HG03520 (cell line): ENCODE results near the gene GOLIM4.
A peak's percentile ranks its signal among the peaks of the same experiment; 100 is the strongest.
"Not testable (repeated sequence)": the region's sequence is repeated elsewhere in the genome, so short reads cannot be mapped to it uniquely, and the experiment has no call there.

ENCODE experiments used
- ATAC-seq: cut with Tn5 transposase; IDR thresholded peaks from one replicate; pipeline ENCODE4 v1.9.1; 2021; ENCODE audit warnings: mild to moderate bottlenecking, moderate library complexity; ENCODE audit not compliant: unreplicated experiment

GOLIM4 gene, protein sequence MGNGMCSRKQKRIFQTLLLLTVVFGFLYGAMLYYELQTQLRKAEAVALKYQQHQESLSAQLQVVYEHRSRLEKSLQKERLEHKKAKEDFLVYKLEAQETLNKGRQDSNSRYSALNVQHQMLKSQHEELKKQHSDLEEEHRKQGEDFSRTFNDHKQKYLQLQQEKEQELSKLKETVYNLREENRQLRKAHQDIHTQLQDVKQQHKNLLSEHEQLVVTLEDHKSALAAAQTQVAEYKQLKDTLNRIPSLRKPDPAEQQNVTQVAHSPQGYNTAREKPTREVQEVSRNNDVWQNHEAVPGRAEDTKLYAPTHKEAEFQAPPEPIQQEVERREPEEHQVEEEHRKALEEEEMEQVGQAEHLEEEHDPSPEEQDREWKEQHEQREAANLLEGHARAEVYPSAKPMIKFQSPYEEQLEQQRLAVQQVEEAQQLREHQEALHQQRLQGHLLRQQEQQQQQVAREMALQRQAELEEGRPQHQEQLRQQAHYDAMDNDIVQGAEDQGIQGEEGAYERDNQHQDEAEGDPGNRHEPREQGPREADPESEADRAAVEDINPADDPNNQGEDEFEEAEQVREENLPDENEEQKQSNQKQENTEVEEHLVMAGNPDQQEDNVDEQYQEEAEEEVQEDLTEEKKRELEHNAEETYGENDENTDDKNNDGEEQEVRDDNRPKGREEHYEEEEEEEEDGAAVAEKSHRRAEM

DNA sequence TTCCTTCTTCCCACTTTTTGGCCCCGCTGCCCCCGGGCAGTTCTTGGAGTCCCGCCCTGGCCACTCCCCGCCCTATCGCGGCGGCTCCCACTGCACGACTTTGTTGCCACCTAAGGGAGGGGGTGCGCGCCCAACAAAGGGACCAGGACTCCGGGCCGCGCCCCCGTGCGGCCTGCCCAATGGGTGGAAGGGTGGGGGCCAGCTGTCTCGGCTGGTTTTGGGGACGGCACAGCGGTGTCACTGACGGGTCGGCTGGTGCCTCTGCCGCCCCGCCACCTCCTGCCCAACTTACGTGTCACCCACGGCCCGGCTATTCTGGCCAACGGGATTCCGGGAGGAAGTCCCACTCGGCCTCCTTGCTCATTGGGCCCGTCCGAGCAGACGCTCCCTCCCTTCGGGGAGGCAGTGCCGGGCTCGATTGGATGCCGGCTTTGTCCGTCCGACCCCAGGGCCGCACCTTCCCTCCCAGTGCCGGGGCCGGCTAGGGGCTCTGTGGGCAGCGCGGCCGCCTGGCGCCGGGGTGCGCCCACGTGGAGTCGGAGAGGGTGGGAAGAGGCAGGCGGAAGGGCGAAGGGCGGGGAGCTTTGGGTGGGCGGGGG lies at the start of gene GOLIM4:
Gene GOLIM4, minus strand, starts transcription at position 314 of the 599 bp plus-strand sequence. CDS start 639 bp downstream, outside the sequence.
- ATAC-seq = peak; percentile 80

DNA sequence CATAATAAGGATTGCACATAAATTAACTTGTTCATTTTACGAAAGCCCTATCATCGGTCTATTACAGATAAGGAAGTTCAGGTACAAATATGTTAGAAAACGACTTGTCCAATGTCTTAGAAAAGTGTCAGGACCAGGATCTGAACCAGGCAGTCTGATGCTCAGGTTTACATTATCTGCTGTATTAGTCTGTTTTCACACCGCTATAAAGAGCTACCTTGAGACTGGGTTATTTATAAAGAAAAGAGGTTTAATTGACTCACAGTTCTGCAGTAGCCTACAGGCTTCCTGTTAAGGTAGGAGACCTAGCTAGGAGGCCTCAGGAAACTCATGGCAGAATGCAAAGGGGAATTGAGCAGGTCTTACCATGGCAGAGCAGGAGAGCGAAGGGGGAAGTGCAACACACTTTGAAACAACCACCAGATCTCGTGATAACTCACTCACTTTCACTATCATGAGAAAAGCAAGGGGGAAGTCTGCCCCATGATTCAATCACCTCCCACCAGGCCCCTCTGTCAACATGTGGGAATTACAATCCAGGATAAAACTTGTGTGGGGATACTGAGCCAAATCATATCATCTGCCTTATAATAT lies 45.8 kb upstream of the GOLIM4 start:
- ATAC-seq = peak; percentile 61

DNA sequence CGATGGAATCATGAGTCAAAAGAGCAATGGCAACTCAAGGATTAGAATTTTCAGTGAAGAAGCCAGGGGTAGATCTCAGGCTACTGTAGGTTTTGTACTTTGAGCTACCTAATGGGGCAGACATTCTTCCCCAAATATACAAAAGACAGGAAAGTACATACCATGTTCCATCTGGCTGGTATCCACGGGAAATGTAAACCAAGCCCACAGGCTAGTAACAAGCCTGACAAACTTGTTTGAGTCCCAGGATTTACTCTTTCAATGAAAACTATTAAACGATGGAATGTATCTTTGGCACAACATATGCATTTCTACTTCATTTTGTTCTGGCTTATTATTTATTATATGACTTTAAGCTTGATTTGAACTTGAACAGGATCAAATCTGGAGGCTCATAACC lies 44.2 kb upstream of the GOLIM4 start:
- ATAC-seq = no peak

DNA sequence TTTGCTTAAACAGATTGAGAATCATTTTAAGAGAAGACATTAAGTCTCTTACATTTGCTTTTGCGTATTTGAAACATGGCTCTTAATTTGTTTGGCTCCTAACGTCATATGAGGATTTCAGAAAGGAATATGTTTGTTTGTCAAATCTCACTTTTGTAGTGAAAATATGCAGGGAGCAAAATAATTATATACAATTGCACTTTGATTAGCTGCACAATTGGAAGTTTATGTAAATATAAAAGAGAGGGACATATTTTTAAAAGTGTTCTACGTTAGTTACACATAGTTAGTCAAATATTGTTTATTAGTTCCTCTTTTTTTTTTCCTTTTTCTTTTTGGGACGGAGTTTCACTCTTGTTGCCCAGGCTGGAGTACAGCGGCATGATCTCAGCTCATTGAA lies 42.7 kb upstream of the GOLIM4 start:
- no peak for ATAC-seq

DNA sequence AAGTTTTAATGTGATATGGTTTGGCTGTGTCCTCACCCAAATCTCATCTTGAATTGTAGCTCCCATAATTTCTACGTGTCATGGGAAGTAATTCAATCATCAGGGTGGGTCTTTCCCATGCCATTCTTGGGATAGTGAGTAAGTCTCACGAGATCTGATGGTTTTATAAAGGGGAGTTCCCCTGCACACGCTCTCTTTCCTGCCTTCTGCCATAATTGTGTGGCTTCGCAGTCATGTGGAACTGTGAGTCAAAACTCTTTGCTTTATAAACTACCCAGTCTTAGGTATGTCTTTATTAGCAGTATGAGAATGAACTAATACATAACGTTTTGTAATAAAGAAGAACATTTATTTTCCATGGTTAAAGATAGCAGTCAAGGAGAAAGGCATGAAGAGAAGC lies 39.2 kb upstream of the GOLIM4 start:
- ATAC-seq = peak; percentile 82

DNA sequence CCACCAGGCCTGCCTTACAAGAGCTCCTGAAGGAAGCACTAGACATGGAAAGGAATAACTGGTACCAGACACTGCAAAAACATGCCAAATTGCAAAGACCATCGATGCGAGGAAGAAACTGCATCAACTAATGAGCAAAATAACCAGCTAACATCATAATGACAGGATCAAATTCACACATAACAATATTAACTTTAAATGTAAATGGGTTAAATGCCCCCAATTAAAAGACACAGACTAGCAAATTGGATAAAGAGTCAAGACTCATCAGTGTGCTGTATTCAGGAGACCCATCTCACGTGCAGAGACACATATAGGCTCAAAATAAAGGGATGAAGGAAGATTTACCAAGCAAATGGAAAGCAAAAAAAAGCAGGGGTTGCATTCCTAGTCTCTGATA lies 34.5 kb upstream of the GOLIM4 start:
- not testable (repeated sequence) for ATAC-seq

DNA sequence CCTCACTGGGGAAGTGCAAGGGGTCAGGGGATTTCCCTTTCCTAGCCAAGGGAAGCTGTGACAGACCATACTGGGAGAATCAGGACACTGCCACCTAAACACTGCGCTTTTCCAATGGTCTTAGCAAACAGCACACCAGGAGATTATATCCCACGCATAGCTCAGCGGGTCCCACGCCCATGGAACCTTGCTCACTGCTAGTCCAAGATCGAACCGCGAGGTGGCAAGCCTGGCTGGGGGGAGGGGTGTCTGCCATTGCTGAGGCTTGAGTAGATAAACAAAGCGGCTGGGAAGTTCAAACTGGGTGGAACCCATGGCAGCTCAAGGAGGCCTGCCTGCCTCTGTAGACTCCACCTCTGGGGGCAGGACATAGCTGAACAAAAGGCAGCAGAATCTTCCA lies 32.7 kb upstream of the GOLIM4 start:
- not testable (repeated sequence) for ATAC-seq

DNA sequence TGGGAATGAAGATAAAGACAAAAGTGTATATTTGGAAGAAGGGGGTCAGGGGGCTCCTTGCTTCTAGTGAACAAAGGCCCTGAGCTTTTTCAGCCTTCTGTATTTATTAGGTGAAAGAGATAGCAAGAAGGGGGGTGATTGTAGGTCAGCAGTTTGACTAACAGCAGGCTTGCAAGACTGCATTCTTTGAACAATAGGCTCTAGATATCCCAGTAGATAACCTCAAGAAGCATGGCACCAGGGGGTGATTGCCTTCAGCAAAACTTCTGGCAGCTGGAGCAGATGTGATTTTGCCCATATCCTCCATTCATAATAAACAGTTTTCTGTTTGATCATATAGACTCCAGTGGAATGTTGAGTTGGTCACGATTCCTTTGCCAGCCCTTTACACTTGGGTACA lies 31.7 kb upstream of the GOLIM4 start:
- no peak for ATAC-seq

DNA sequence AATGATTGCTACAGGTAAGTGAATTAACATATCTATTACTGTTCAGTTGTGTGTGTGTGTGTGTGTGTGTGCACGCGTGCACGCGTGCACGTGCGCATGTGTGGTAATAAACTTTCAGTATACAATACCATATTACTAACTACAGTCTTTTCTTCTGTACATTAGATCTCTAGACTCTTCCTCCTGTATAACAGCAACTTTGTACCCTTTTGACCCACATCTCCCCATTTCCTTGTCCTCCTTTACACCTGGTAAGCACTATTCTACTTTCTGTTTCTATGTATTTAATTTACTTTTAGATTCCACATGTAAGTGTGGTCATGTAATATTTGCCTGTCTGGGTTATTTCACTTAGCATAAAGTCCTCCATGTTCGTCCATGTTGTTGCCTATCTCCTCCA lies 29.1 kb upstream of the GOLIM4 start:
- ATAC-seq = no peak

DNA sequence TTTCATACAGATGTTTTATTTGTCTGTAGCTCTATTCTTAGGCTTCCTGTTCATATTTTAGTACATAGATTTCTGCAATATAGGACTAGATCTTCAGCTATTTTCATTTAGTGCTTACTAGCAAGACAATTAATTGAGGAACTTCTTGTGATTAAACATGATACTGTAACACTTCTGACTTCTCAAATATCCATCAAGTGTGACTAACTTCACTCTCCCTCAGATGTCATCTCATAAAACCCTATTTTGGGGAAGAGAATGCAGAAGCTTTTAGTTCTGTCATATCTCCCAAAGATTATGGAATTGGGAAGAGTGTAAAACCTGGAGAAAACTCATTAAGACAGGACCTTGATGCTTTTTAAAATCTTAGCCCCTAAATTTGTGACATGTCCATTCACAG lies 28.6 kb upstream of the GOLIM4 start:
- ATAC-seq = no peak

DNA sequence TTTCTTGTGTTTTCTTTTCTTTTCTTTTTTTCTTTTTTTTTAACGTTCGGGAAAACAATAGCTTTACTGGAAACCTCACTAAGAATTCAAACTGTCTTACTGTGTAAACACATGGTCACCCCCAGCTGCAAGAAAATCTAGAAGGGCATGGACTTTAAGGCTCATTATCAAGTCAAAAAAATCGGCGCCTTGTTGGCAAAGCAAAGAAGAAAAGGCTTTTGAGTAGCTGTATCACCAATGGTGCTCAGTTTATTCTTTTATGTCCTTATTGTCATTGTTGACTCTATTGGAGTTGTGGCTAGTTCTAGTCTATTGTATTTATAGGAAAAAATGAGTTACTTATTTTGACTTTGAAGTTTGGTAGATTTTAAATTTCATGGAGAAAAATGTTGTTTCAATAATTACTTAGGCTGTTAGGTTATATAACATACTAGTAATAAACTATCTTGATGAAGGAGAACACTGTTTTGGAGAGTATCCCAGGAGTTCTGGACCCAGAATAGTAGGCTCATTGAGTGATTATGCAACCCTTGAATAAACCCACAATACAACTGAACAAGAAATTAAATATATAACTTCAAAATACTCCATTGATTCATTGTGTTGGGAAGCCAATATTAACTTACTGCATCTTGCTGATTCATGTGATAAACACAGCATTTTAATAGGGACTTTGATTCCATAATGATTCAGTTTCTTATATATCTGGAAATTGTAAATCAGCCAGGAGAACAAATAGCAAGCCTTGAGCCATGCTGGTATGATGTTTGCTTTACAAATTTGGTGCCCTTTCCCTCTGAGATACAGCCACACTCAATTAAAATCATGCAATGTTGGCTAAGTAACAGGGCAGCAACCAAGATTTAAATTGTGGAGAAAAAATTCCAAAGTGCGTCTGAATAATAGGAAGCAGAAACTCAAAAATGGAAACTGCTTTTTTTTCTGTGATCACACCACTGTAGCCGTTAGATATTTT lies 27.8 kb upstream of the GOLIM4 start:
- no peak for ATAC-seq

DNA sequence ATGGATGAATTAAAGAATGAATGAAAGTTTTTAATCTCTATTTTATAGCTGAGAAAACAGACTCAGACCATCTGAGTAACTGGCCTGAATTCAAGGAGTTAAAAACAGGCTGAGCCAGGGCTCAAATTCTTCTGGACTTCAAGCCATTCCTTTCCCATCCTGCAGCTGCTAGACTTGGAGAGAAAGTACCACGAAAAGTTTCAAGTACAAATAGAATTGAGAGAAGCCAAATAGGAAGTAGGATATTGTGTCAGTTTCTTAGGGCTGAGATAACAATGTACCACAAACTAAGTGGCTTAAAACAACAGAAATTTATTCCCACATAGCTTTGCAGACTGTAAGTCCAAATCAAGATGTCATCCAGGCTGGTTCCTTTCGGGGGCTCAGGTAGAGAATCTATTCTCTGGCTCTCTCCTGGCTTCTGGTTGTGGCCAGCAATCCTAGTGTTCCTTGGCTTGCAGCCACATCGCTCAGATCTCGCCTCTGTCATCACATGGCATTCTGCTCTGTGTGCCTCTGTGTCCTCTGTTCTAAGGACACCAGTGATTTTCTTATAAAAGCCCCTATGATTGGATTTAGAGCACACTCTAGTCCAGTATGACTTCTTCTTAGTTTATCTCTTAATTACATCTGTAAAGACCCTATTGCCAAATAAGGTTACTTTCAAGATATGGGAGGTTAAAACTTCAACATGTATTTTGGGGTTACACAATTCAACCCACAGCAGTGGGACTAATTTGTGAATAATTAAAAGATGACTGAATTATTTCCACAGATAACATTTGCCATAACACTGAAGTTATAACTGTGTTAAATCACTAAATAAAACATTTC lies 25.7 kb upstream of the GOLIM4 start:
- ATAC-seq = no peak

DNA sequence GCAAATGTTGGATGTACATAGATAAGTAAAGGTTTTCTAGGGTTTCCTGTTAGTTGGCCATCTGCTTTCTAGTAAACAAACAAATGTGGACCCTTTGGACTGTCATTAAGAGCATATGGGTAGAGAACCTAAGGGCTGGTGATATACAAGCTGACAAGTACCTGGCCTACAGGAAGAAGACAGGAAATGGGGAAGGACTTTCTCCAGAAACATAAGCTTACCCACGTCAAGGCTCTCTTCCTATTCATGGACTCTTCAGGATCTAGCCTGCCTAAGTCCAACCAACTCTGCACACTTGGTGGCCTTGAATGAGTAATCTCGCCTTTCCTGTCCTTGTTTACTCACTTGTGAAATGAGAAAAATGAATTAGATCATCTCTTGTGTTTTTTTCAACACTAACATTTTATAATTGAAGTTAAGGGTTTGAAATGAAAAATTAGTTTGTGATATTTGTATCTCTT lies 22.2 kb upstream of the GOLIM4 start:
- ATAC-seq = no peak

DNA sequence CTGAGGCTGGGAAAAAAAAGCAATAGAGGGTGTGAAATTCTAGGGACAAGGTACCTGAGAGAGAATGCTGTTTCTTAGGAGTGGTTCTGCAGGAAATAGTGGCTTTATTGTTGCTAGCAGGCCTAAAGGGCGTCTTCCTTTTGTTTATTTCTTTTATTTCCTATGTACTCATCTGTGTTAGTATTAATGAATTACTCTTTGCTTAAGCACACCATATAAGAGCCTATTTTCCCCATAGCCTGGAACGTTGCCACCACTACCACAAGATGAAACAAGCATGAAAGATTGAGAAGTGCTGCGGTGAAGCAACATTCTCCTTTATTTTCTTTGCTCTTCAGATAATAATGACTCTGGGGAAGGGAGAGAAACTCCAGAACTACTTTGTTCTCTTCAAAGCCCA lies 21.3 kb upstream of the GOLIM4 start:
- no peak for ATAC-seq

DNA sequence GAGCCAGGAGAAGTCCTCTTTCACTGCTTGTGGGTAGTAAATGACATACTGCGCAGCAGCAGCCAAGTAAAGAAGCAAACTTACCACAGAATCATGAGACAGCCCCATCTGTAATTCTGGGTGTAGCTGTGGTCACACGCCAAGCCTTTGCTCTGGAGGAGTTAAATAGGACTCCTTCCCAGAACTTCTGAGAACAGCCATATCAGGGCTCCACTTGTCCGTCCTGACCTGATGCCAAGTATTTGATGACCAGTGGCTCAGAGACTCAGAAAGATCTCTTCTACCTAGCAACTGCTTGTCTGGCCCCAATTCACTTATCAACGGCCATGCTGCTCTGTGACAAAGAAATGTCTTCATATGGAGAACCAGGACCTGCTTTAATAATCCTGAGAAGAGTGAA lies 20.6 kb upstream of the GOLIM4 start:
- ATAC-seq = no peak

DNA sequence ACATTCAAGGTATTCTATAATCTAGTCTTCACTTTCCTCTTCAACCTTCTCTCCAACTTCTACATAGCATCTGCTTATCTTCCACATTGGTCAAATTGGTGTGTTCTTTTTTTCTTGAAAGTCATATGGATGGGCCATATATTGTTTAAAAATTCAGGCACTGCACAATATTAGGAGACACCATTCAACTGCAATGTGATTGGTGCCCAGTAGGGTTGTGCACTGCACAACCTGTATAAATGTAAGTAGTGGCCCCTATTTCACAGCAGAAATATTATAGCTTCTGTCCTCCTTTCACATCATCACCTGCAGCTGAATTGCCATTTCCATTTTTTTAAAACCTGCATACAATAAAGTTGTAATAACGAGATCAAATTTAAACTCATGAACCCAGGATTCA lies 18.1 kb upstream of the GOLIM4 start:
- ATAC-seq = no peak

DNA sequence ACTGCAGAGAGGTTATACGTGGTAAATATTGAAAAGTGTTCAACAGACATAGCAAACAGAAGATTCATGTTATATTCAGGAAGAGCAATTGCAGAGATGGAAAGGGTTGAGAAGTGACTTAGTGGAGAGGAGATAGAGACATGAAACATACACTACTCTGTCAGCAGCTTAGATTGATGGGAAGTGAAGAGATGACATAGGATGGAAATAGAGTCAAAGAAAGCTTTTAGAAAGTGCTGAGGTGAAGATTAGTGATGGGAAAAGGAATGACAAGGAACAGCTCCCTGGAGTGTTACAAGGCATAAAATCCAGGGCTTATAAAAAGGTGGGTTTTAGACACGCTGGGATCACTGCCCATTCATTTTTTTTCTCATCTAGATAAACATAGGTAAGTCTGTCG lies 17.2 kb upstream of the GOLIM4 start:
- no peak for ATAC-seq

DNA sequence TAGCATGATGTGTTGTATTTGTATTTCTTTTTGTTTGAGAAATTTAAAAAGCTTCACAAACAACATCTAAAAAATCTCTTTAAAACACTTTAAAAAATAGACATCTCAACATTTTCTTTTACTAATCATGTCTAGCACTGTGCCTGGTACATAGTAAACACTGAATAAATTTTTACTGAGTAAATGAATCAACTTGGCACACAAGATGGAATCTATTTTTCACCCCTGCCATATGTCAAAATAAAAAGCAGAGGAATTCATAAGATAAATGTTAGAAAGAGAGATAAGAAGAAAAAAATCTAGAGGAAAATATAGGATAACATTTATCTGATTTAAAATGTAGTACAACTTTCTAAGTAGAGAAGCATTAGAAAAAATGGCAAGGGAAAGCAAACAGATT lies 8.6 kb upstream of the GOLIM4 start:
- ATAC-seq = no peak

DNA sequence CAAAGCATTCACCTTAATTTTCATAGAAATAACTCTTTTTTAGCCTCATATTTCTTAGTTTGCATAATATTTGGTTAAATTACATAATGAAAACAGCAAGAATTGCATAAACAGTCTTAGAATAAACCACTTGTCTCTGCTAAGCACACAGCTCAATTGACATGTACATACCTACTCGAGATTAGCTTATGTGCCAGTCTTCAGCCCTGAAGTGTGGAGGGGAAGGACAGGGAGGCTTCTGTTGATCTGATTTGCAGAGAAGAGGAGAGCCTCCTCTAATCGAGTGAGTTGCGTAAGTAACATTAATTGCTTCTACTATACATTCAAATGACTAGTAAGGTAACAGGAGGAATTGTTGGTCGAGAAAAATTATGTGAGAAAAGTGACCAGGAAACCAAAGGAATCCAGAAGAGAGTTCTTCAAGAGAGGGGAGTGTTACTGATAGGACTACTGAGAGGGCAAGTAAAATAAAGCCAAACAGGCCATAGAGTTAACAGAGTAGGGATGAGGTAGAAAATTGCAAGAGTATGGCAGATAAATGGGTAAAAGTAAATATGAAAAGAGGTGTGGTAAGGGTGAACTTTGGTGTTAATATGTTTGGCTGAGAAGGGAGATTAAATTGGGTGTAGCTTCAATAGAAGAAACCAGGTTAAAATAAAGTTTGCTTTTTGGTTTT lies 7.1 kb upstream of the GOLIM4 start:
- no peak for ATAC-seq
